Fibroblast of gingiva (primary cell): ENCODE results near the gene RAB11FIP3.

Experiments used
- DNase-seq: peaks from one replicate; pipeline ENCODE4 v3.0.0-alpha.2; 2011; ENCODE audit warnings: low read depth

The RAB11FIP3 gene

DNA sequence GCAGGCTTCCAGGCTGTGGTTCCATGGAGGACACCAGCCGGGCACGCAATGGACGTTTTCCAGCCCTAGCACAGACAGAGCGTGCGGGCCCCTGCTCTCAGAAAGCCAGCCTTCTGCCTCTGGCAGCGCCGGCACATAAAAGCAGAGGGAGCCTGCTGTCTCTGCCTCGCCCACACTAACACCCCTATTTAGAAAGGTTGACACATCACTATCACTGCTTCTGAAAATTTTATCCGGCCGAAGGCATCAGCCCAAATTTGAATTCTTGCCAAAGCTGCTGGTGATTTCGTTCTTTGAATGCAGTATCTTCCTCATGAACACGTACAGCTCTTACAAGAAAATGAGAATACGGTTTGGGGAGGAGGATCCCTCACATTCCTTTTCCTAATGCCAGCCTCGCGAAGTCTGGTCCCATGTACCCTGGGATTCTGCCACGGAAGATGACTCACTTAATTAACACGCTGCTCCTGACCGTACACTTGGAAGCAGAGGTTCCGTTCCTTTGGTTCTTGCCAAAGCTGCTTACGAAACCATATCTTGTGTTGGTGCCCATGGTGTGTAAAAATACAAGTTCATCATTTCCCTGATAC, 1.3 kb upstream of the RAB11FIP3 start:
- DNase-seq: peak; percentile 99

GRCh38 chr16:424623-425081, 797 bp upstream of the RAB11FIP3 start:
- DNase-seq: peak; percentile 28

DNA sequence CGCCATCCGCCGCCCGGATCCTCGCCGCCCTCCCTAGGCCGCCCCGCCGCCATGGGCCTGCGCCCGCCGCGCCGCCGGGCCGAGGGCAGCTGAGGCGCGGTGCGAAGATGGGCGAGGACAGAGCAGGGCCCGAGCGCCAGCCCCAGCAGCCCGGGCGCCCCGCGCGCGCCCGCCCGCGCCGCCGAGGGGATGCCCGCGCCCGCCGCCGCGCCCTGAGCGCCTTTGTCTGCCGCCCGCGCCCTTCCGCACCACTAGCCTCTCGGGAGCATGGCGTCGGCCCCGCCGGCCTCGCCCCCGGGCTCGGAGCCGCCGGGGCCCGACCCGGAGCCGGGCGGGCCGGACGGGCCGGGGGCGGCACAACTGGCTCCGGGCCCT, 278 bp downstream of the RAB11FIP3 start:
- no peak for DNase-seq

DNA sequence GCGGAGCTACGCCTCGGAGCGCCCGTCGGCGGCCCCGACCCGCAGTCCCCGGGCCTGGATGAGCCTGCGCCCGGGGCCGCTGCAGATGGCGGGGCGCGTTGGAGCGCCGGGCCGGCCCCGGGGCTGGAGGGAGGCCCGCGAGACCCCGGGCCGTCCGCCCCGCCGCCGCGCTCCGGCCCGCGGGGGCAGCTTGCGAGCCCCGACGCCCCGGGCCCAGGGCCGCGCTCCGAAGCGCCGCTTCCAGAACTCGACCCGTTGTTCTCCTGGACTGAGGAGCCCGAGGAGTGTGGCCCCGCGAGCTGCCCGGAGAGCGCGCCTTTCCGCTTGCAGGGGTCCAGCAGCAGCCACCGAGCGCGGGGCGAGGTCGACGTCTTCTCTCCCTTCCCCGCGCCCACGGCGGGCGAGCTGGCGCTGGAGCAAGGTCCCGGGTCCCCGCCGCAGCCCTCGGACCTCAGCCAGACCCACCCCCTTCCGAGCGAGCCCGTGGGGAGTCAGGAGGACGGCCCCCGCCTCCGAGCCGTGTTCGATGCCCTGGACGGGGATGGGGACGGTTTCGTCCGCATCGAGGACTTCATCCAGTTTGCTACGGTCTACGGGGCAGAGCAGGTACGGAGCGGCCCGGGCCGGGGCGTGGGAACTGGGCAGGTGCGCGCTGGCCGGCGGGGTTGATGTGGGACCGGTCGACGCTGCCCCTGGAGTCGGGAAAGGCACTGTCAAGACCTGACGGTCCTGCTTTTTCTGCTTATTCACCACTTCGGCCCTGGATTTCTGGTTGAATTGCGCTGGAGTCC, 861 bp downstream of the RAB11FIP3 start:
- no peak for DNase-seq

DNA sequence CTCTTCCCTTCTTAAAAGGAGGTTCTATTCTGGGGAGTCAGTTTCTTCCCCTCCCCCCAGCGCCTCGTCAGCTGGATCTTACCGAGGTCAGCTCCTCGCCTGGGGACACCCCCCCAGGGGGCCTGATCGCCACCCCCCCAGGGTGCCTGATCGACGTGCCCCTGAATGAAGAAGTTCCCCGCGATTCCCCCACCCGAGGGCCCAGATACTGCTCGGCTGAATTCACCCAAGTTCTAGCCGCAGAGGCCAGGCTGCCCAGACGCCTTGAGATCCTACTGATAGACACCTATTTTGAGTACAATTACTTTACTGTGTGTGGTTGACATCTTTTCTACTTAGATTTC, 1.4 kb downstream of the RAB11FIP3 start:
- DNase-seq: no peak

DNA sequence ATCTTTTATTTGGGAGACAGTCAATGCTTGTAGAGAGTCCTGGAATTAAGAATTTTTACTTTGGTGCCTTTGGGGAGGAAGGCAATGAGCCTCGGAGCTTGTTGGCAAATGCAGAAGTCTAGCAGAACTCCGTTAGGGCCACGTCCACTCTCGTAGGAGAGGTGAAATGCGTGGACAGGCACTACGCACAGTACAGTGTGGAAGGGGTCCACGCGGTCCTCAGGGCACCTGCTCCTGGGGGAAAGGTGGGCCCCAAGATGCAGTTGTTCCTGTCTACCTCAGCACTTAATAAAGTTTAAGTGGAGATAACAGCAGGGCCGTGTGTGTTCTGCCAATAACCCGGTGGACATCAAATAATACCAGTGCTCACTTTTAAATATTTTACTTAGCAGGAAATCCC, 1.8 kb downstream of the RAB11FIP3 start:
- no peak for DNase-seq

- no peak for DNase-seq
These were observed 5.5 kb downstream of the RAB11FIP3 start for GRCh38 chr16:430904-431303.

DNA sequence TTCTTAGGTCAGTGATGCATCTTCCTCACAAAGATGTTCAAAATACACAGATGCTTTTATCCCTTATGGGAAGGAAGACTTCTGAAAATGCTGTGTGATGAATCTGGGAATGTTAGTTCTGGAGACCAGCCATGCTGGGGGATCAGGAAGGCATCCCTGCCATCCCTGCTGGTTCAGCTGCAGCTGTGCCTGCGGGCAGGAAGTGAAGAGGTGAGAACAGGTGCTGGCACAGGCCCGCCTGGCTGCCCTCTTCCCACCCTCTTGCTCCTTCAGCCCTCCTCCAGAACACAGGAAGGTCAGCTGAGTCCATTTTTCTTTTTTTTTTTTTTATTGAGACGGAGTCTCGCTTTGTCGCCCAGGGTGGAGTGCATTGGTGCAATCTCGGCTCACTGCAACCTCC, 15.2 kb downstream of the RAB11FIP3 start:
- DNase-seq: no peak

DNA sequence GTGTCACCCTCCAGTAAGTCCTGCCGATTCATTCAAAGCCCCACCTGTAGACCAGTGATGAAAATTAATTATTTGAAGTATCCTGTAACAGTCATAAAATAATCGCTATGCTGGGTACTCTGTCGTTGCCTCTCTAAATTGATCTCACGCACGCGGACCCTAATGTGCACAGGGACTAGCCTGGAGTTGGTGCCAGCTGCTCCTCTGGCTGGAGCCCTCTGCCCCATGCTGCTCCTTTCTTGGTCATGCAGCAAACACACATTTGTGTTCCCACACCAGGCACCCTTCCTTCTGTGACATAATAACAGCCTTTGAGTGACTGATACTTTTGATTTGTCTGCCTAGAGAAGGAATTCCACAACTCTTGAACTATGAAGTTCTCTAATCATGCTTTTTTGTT, 16.0 kb downstream of the RAB11FIP3 start:
- DNase-seq: no peak

GRCh38 chr16:442976-443375, 17.5 kb downstream of the RAB11FIP3 start:
- peak; percentile 78 for DNase-seq

GRCh38 chr16:444027-444426, 18.6 kb downstream of the RAB11FIP3 start:
- no peak for DNase-seq

DNA sequence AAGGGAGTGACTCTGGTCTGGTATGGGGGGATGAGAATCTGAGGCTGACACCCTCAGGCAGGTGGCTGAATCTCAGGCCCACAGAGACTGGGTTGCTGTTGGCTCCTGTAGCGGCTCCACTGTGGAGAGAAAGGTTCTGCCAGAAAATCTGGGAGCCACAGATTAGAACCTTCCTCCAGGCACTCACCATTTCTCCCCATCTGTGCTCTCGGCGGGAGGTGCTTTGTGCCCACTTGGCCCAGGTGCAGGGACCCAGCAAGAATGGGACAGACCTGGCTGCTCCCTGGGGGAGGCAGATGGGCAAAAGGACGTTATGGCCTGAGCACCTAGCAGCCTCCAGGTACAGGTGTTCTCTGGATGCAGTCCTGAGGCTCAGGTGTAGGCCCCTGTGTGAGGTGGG, 20.1 kb downstream of the RAB11FIP3 start:
- no peak for DNase-seq

DNA sequence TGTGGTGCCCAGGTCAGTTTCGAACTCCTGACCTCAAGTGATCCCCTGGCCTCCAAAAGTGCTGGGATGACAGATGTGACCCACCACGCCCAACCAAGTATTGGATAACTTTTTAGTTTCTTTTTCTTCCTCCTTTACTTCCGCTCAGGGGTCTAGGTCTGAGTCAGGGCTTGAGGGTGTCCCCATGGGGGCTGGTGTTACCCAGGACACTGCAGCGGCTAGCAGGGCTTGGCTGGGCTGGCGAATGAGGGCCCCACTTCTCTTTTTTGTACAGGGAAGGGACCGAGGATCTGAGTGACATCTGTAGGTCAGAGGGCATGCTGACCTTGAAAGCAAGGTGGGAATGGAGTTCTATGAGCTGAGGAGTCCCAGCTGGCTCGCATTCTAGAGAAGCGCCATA, 24.9 kb downstream of the RAB11FIP3 start:
- no peak for DNase-seq

DNA sequence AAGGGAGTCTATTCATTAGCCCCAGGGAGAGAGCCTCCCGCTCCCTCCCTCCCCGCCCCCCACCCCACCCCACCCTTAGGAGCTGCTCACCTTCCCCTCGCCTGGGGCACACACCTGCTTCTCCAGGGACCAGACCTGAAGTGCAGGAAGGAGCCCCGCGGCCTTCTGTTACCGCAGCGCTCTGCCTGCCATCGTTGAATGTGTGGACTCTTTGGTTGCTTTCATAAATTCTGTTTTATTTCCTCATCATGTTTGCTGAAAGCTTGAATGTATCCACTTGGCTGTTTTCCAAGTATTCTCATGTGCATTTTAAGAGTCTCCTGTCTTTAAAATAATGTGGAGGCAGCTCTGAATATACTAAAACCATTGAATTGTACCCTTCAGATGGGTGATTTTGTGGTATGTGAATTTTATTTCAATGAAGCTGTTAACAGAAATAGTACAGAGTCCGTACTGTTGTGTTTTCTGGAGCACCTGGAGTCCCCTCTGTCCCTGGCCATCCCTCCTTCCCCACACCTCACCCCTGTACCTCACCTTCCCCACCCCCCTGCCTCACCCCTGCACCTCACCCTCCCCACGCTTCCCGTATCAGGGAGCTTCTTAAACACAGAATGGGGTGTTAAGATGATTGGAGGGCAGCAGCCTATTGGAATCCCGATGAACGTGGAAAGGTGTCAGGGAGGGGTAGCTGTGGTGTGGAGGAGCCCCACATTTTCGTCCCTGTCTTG, 25.5 kb downstream of the RAB11FIP3 start:
- DNase-seq: no peak

DNA sequence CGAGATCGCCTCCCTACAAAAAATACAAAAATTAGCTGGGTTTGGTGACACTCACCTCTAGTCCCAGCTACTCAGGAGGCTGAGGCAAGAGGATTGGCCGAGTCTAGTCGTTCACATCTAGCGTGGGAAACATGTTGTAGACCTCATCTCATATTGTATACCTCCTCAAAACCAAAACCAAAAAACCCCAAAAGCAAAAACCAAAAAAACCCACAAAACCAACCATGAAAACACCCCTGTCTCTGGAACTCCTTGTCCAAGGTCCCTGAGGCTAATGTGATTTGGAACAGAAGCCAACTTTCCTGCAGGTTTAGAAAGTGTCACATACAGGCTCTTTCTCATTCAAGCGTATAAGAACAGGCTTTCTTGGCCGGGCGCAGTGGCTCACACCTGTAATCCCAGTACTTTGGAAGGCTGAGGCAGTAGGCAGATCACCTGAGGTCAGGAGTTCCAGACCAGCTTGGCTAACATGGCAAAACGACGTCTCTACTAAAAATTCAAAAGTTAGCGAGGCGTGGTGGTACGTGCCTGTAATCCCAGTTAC, 29.0 kb downstream of the RAB11FIP3 start:
- DNase-seq: no peak

DNA sequence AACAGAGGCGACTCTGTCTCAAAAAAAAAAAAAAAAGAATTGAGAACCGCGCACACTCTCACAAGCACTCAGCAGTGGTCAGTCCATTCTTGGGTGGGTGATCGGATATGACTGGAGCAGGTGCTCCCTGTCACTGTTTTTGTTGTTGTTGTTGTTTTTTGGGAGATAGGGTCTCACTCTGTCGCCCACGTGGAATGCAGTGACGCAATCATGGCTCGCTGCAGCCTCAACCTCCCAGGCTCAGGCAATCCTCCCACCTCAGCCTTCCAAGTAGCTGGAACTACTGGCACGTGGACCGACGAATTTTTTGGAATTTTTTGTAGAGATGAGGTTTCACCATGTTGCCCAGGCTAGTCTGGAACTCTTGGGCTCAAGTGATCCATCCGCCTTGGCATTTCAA, 30.0 kb downstream of the RAB11FIP3 start:
- DNase-seq: no peak

DNA sequence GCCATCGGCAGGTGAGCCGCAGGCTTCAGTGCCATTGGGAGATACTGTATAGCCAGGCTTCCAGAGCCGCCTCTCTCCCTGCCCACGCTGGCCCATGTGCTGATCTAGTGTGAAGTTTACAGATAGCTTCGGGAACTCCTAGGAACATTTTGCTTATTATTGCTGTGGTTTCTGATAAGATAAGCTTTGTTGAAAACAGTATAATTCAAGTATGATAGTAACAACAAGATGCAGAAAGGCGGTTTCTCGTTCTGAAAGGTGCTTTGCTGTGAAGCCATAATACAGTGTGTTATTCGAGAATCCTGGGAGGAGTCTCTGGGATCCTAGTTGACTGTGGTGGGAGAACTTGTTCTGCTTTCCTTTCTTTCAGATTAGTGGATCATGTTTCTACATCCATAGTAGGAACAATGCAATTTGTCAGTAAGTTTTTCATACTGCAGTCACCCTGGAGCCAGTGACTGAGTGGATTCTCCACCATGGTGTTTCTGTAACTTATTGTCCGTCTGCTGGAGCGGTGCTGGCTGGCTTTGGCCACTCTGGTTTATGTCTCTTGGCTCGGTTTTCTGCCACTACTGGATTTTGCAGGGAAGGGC, 31.5 kb downstream of the RAB11FIP3 start:
- peak; percentile 11 for DNase-seq

- DNase-seq: no peak
These were observed 32.4 kb downstream of the RAB11FIP3 start for GRCh38 chr16:457732-458400.

GRCh38 chr16:459761-460160, 34.3 kb downstream of the RAB11FIP3 start:
- no peak for DNase-seq

DNA sequence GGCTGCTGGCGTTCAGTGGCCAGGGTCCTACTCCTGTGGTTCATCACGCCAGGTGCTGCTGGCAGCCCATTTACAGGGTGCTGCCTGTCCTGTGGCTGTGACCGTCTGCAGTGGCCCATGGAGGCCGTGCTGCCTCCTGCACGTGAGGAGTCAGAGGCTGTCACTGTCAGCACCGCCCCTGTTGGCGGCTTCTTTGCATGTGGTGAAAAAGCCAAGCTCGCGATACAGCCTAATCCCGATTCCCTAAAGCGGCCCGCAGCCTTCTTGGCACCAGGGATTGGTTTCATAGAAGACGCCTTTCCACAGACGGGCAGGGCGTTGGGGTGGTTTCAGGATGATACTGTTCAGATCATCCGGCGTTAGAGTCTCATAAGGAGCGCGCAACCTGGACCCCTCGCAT, 35.3 kb downstream of the RAB11FIP3 start:
- no peak for DNase-seq

DNA sequence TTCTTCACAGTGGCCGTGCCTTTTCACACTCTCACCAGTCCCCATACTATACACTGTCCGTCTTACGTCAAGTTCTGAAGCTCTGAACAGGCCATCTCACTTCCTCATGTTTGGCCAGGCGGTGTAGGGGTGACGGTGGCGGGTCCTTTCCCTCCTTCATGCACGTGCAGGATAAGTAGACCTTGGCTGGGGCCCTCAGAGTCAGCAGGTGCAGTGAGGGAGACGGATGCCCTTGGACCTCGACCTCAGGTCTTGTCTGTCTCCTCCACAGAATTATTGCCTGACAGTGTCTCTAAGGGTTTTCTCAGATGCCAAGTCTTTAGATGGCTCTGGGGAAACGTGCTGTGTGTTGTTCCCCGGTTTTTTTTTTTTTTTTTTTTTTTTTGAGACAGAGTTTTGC, 37.6 kb downstream of the RAB11FIP3 start:
- no peak for DNase-seq

DNA sequence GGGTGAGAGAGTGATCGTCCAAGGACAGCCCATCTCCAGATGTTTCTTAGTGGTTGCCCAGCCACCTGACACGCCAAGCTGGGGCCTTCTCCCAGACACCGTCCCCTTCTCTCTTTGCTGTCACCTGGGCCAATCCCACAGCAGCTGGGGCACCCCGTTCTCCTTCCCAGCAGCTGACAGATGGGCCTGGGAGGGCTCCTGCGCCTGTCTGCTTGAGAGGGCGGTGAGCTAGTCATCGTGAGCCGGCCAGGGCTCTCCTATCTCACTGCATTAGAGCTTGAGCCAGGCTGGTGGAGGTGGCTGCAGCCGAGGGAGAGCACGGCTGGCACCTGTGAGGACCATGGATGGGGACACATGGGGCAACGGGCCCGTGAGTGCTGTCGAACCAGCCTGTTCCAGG, 41.2 kb downstream of the RAB11FIP3 start:
- no peak for DNase-seq
